ENCODE results near the gene PHEX.

Gene PHEX

DNA sequence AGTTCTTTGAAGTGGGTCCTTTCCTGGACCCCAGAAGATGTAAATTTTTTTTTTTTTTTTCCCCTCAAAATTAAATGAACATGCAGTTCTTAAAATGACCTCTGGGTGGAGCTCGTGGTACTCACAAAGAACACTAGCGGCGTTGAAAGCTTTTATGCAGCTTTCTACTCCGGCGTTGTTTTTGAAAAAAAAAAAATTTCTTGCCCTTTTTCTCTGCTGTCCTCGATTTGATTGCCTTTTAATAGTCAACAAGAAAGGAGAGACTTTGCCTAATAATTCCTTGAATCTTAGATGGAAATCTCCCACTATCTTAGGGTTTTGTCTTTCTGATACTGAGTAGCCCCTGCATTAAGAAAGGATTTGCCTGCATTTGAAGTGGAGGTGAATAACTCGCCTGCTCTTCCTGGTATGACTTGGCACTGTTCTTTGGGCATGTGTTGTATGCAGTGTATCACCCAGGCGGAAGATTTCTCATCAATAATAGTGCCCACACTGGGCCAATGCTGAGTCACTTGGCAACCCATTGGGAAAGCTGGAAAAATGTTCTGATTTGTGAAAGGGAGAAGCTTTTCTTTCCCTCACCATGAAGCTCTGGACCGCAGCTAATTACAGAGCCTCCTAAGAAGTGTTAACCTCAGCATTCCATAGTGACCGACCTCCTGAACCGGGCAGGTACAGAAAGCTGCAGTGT is 104.0 kb downstream of the PHEX start:
- peak; percentile 36 for DNase-seq (ENCODE audit: low read depth)
- no peak overlapping the region for H3K4me3 ChIP-seq (ENCODE audit: low read depth, low read length)

- no peak for DNase-seq (ENCODE audit: low read depth)
- no peak overlapping the region for H3K4me3 ChIP-seq (ENCODE audit: low read depth, low read length)
These were observed 104.6 kb downstream of the PHEX start for GRCh38 chrX:22136711-22137110.

GRCh38 chrX:22139822-22140221 is 107.7 kb downstream of the PHEX start:
- no peak for DNase-seq (ENCODE audit: low read depth)
- no peak overlapping the region for H3K4me3 ChIP-seq (ENCODE audit: low read depth, low read length)

DNA sequence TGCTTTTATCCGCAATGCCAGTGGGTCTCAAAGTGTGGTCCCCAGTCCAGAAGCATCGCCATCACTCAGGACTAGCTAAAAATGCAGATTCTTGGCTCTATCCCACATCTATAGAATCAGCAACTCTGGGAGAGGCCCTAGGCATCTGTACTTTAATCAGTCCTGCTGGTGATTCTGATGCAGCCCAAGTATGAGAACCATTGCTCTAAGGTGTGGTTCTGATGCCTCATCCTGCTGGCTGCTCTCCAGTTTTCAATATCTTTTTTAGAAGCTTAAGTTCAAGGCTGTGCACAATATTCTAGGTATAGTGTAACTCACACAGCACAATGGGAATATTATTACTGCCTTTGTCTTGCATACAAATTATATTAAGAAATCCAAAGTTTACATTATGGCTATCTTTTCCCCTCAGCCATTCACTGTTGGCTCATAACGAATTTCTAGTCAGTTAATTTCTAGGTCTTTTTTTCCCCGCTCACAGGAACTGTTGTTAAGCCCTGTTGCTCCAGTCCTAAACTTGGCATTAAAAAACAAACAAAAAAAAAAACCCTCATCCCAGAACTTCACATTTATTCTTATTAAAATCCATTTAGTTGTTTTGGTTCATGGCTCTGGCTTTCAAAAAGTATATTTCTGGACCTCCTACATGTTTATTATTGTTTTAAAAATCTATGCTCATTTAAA is 109.1 kb downstream of the PHEX start:
- H3K4me3 ChIP-seq (ENCODE audit: low read depth, low read length): no peak overlapping the region
- no peak for DNase-seq (ENCODE audit: low read depth)

DNA sequence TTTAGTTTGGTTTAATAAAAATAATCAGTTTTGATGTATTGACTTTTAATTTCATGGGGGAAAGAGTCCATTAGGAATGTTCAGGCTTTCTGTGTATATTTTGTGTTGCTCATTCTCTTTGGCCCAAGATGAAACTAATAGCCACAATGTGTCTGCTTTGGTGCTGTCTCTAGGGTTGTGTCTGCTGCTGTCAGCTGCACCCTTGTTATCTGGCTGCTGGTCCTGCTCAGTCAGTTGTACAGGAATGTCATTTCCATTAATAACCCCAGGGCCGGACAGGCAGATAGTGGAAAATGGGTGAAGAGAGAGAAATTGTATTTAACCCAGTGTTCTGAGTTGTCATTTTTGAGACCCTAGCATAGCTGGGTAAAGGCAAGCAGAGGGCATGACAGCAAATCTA is 115.1 kb downstream of the PHEX start:
- DNase-seq (ENCODE audit: low read depth): no peak
- no peak overlapping the region for H3K4me3 ChIP-seq (ENCODE audit: low read depth, low read length)

GRCh38 chrX:22147942-22148341 is 115.8 kb downstream of the PHEX start:
- no peak overlapping the region for H3K4me3 ChIP-seq (ENCODE audit: low read depth, low read length)
- DNase-seq (ENCODE audit: low read depth): no peak

- no peak overlapping the region for H3K4me3 ChIP-seq (ENCODE audit: low read depth, low read length)
- DNase-seq (ENCODE audit: low read depth): no peak
These were observed 116.4 kb downstream of the PHEX start for GRCh38 chrX:22148565-22148964.

GRCh38 chrX:22150371-22150770 is 118.2 kb downstream of the PHEX start:
- no peak for DNase-seq (ENCODE audit: low read depth)
- H3K4me3 ChIP-seq (ENCODE audit: low read depth, low read length): no peak overlapping the region

DNA sequence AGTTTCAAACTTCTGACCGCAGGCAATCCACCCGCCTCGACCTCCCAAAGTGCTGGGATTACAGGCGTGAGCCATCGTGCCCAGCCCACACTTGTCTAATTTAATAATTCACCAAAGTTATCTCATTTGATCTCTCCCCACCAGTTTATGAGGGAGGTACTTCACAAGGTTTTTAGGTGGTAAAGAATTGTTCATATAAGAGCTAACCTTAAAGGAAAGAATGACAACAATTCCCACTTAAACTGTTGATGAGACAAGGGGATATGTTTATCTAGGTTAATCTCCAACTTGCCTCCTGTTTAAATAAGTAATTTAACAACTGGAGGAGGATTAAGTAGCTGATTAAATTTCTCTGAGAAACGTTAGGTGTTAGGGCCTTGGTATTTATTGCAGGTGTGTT is 123.0 kb downstream of the PHEX start:
- DNase-seq (ENCODE audit: low read depth): no peak
- no peak overlapping the region for H3K4me3 ChIP-seq (ENCODE audit: low read depth, low read length)

- no peak for DNase-seq (ENCODE audit: low read depth)
- no peak overlapping the region for H3K4me3 ChIP-seq (ENCODE audit: low read depth, low read length)
These were observed 126.9 kb downstream of the PHEX start for GRCh38 chrX:22159071-22159470.

- DNase-seq (ENCODE audit: low read depth): no peak
These were observed 131.2 kb downstream of the PHEX start for GRCh38 chrX:22163326-22163725.

DNA sequence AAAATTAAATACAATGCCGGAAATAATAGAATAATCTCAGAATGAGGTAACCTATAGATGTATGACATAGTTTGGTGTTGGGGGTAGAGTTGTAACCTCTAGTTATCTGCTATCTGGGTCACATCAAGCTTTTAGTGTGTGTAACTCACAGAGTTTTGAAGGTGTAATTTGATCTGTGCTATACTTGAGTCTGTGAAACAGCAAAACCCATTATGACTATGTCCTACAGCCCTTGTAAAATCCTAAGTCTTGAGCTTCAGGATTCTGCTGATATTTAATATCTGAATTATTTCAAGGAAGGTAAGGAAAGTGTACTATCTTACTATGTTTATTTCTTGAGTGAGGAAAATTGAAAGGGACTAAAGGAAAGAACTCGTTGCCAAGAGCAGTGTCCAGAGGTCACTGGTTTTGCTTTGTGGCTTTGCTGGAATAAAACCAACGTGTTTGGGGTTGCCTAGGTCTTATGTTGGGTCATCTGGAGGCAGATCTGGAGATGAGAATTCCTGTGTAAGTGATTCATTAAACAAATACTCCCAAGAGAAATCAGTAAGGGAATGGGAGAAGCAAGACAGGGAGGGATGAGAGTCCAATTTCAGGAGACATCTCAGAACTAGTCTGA is 132.8 kb downstream of the PHEX start:
- no peak overlapping the region for H3K4me3 ChIP-seq (ENCODE audit: low read depth, low read length)
- DNase-seq (ENCODE audit: low read depth): no peak

More at GRCh38 chrX:22163326-22163725, 131.2 kb downstream of the PHEX start:
- H3K4me3 ChIP-seq (ENCODE audit: low read depth, low read length): no peak overlapping the region

DNA sequence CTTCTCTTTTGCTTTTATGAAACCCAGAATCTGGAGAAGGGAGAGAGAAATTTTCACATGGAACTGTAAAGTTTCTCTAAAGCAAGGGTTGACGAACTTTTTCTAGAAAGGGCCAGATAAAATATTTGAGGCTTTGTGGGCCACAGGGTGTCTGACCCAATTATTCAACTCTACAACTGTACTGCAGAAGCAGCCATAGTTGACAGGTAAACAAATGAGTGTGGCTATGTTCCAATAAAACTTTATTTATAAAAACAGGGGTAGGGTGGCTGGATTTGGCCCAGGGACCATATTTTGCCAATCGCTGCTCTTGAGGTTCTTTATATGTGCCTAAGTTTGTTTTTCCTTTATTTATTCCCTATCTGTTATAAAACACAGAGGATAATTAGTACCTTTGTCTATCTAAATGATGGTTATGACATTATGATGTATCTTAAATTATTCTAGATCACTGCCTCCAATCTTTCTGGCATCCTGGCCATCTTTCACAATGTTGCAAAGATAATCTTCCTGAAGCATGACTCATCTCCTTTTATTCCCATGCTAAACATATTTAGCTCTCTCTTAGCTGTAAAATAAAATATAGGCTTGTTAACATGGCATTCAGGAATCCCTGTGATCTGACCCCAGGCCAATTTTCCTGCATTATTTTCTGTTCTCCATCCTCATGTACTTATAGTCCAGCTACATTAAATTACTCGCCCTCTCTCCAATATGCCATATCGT is 133.8 kb downstream of the PHEX start:
- DNase-seq (ENCODE audit: low read depth): peak; percentile 17

GRCh38 chrX:22171287-22172060 is 139.3 kb downstream of the PHEX start:
- no peak for DNase-seq (ENCODE audit: low read depth)
- no peak overlapping the region for H3K4me3 ChIP-seq (ENCODE audit: low read depth, low read length)

More for the DNA sequence above, 133.8 kb downstream of the PHEX start:
- no peak overlapping the region for H3K4me3 ChIP-seq (ENCODE audit: low read depth, low read length)

DNA sequence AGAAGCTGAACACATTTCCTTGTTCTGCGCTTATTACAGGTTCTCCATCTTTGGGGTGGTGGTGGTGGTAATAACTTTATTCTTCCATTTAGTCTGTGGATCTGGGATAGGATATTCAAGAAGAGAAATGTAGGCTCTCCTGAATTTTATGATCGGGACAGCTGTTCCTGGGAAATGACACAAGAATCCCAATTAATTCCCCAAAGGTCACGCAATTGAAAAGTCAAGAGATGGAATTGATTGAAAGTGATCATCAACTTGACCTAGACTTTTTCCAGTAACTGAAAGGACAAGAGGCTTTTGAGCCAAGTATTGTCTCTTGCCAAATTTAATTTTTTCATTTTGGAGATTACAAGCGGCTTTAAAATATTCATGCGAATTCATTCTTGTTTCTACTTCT is 141.8 kb downstream of the PHEX start:
- DNase-seq (ENCODE audit: low read depth): no peak
- H3K4me3 ChIP-seq (ENCODE audit: low read depth, low read length): no peak overlapping the region

GRCh38 chrX:22177950-22178515 is 145.9 kb downstream of the PHEX start:
- H3K4me3 ChIP-seq (ENCODE audit: low read depth, low read length): no peak overlapping the region
- no peak for DNase-seq (ENCODE audit: low read depth)

- no peak overlapping the region for H3K4me3 ChIP-seq (ENCODE audit: low read depth, low read length)
- DNase-seq (ENCODE audit: low read depth): no peak
These were observed 152.0 kb downstream of the PHEX start for GRCh38 chrX:22184096-22184495.

DNA sequence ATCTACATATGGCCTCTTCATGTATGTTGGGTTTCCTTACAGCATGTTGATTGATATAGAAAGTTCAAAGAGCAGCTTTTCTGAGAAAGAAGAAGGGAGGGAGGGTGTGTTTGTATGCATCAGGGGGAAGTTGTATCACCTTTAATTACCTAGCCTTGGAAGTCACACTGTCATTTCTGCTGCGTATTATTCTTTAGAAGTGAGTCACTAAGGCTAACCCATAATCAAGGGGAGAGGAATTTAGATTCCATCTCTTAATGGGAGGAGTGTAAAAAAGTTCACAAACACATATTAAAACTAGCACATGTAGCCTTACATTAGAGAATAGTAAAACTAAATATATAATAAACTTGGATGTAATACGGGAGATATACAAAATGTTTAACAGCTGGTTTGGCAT is 154.0 kb downstream of the PHEX start:
- no peak for DNase-seq (ENCODE audit: low read depth)
- H3K4me3 ChIP-seq (ENCODE audit: low read depth, low read length): no peak overlapping the region

GRCh38 chrX:22192419-22193060 is 160.4 kb downstream of the PHEX start:
- no peak for DNase-seq (ENCODE audit: low read depth)
- no peak overlapping the region for H3K4me3 ChIP-seq (ENCODE audit: low read depth, low read length)

All from skeletal muscle cell (primary cell).